ENCODE results near the gene VPS50. TPM values are rescaled to one million over a fixed set of nuclear protein-coding genes. Genes with fewer than 3 reads are reported as not detected.

Gene VPS50
- total RNA-seq, 4 donors from 2014 or later = 17.1 to 43.7 (median 26.9) TPM

GRCh38 chr7:93392984-93393383 is 160.8 kb downstream of the VPS50 start:
- no peaks in the 10 kb centered on the region for H3K36me3 ChIP-seq
- intact Hi-C loops (cut with DNase I; ENCODE audit: low total_unique reads) = no loop called here
- no peak for DNase-seq
- H3K4me3 ChIP-seq = no peak overlapping the region
- H3K4me1 ChIP-seq = no peaks in the 10 kb centered on the region
- TF ChIP-seq POLR2AphosphoS5 (IDR thresholded peaks at IDR 0.05) = no peak
- TF ChIP-seq CTCF (IDR thresholded peaks at IDR 0.05) = no peak
- no peak for TF ChIP-seq POLR2A (IDR thresholded peaks at IDR 0.05)
- TF ChIP-seq EP300 (IDR thresholded peaks at IDR 0.05; ENCODE audit: low read depth) = no peak
- H3K27me3 ChIP-seq = no peaks in the 10 kb centered on the region
- 88 to 90% methylated on average over 1 of the region's 1 CpG for WGBS, 2 donors (ENCODE audit: low coverage in 1 of 2)
- H3K27ac ChIP-seq = no peak overlapping the region
- in situ Hi-C loops (cut with MboI; ENCODE audit: low pct_ligation_motif_present in 1 of 4, low pct_unique_long_range_greater_than_20kb in 1 of 4, low sequenced_read_pairs in 3 of 4) = no loop called here
- H3K9me3 ChIP-seq = no peaks in the 10 kb centered on the region

- H3K27me3 ChIP-seq = no peaks in the 10 kb centered on the region
- H3K4me1 ChIP-seq = no peaks in the 10 kb centered on the region
- no peak for DNase-seq
- TF ChIP-seq POLR2A (IDR thresholded peaks at IDR 0.05) = no peak
- TF ChIP-seq EP300 (IDR thresholded peaks at IDR 0.05; ENCODE audit: low read depth) = no peak
- no peak for TF ChIP-seq POLR2AphosphoS5 (IDR thresholded peaks at IDR 0.05)
- H3K27ac ChIP-seq = no peak overlapping the region
- H3K9me3 ChIP-seq = no peaks in the 10 kb centered on the region
- no peak overlapping the region for H3K4me3 ChIP-seq
- WGBS, 2 donors (ENCODE audit: low coverage in 1 of 2) = 81 to 91% methylated on average over 3 of the region's 3 CpGs
- in situ Hi-C loops (cut with MboI; ENCODE audit: low pct_ligation_motif_present in 1 of 4, low pct_unique_long_range_greater_than_20kb in 1 of 4, low sequenced_read_pairs in 3 of 4) (no loop called here), intact Hi-C loops (cut with DNase I; ENCODE audit: low total_unique reads) (no loop called here)
- H3K36me3 ChIP-seq = no peaks in the 10 kb centered on the region
Measured at GRCh38 chr7:93399642-93400041, 167.5 kb downstream of the VPS50 start.

GRCh38 chr7:93402944-93403343 is 170.8 kb downstream of the VPS50 start:
- no peak overlapping the region for H3K4me3 ChIP-seq
- no peak for TF ChIP-seq POLR2AphosphoS5 (IDR thresholded peaks at IDR 0.05)
- no peak for TF ChIP-seq CTCF (IDR thresholded peaks at IDR 0.05)
- TF ChIP-seq POLR2A (IDR thresholded peaks at IDR 0.05) = no peak
- TF ChIP-seq EP300 (IDR thresholded peaks at IDR 0.05; ENCODE audit: low read depth) = no peak
- in situ Hi-C loops (cut with MboI; ENCODE audit: low pct_ligation_motif_present in 1 of 4, low pct_unique_long_range_greater_than_20kb in 1 of 4, low sequenced_read_pairs in 3 of 4) = no loop called here
- no peaks in the 10 kb centered on the region for H3K27me3 ChIP-seq
- H3K27ac ChIP-seq = no peak overlapping the region
- intact Hi-C loops (cut with DNase I; ENCODE audit: low total_unique reads) = no loop called here
- no peaks in the 10 kb centered on the region for H3K4me1 ChIP-seq
- WGBS, 2 donors (ENCODE audit: low coverage in 1 of 2) = 75 to 100% methylated on average over 2 to 5 of the region's 5 CpGs
- H3K9me3 ChIP-seq = no peaks in the 10 kb centered on the region
- DNase-seq = no peak
- no peaks in the 10 kb centered on the region for H3K36me3 ChIP-seq

GRCh38 chr7:93407239-93407638 is 175.1 kb downstream of the VPS50 start:
- H3K4me3 ChIP-seq = no peak overlapping the region
- no peaks in the 10 kb centered on the region for H3K9me3 ChIP-seq
- WGBS, 2 donors (ENCODE audit: low coverage in 1 of 2) = 80% methylated on average over 5 of the region's 5 CpGs
- H3K27me3 ChIP-seq = no peaks in the 10 kb centered on the region
- H3K4me1 ChIP-seq = no peaks in the 10 kb centered on the region
- no peak for TF ChIP-seq EP300 (IDR thresholded peaks at IDR 0.05; ENCODE audit: low read depth)
- no peak for TF ChIP-seq CTCF (IDR thresholded peaks at IDR 0.05)
- no peak for TF ChIP-seq POLR2A (IDR thresholded peaks at IDR 0.05)
- TF ChIP-seq POLR2AphosphoS5 (IDR thresholded peaks at IDR 0.05) = no peak
- DNase-seq = no peak
- in situ Hi-C loops (cut with MboI; ENCODE audit: low pct_ligation_motif_present in 1 of 4, low pct_unique_long_range_greater_than_20kb in 1 of 4, low sequenced_read_pairs in 3 of 4) = no loop called here
- H3K36me3 ChIP-seq = no peaks in the 10 kb centered on the region
- intact Hi-C loops (cut with DNase I; ENCODE audit: low total_unique reads) = no loop called here
- no peak overlapping the region for H3K27ac ChIP-seq

- no peak for TF ChIP-seq EP300 (IDR thresholded peaks at IDR 0.05; ENCODE audit: low read depth)
- no peak for TF ChIP-seq CTCF (IDR thresholded peaks at IDR 0.05)
- TF ChIP-seq POLR2AphosphoS5 (IDR thresholded peaks at IDR 0.05) = no peak
- no peak for TF ChIP-seq POLR2A (IDR thresholded peaks at IDR 0.05)
- Histone ChIP-seq H3K27ac (no peak overlapping the region), H3K27me3 (no peaks in the 10 kb centered on the region), H3K9me3 (no peaks in the 10 kb centered on the region), H3K4me1 (no peaks in the 10 kb centered on the region), H3K4me3 (no peak overlapping the region), H3K36me3 (no peaks in the 10 kb centered on the region)
- intact Hi-C loops (cut with DNase I; ENCODE audit: low total_unique reads) (no loop called here), in situ Hi-C loops (cut with MboI; ENCODE audit: low pct_ligation_motif_present in 1 of 4, low pct_unique_long_range_greater_than_20kb in 1 of 4, low sequenced_read_pairs in 3 of 4) (no loop called here)
- no peak for DNase-seq
- 59 to 71% methylated on average over 3 of the region's 3 CpGs for WGBS, 2 donors (ENCODE audit: low coverage in 1 of 2)
Measured at GRCh38 chr7:93409324-93409723, 177.2 kb downstream of the VPS50 start.

All from transverse colon (tissue), 4 donors.